ENCODE measurements around the gene SPTAN1.

DNA sequence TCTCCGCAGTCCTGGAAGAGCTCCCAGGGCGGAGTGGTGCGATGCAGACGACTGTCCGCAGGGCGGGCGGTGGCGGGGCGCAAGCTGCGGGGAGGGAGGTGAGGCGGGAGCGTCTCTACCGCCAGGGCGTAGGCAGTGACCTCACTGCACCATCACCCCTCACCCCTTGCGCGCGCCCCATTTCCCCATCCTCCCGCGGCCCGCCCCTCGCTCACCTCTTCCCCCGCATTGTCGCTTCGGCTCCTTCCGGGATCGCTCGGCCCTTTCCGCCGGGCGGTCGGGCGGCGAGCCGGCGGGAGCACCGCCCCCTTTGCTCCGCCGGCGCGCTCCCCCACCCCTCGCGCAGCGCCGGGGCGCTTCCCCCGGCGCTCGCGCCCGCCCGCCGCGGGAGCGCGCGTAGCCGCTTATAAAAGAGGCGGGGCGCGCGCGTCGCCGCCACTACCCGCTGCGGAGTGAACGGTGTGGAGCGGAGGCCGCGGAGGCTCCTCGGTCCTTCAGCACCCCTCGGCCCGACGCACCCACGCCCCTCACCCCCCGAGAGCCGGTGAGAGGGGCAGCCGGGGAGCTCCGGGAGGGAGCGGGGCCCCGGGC is at the start of gene SPTAN1:
- TF ChIP-seq, protein P1, sequence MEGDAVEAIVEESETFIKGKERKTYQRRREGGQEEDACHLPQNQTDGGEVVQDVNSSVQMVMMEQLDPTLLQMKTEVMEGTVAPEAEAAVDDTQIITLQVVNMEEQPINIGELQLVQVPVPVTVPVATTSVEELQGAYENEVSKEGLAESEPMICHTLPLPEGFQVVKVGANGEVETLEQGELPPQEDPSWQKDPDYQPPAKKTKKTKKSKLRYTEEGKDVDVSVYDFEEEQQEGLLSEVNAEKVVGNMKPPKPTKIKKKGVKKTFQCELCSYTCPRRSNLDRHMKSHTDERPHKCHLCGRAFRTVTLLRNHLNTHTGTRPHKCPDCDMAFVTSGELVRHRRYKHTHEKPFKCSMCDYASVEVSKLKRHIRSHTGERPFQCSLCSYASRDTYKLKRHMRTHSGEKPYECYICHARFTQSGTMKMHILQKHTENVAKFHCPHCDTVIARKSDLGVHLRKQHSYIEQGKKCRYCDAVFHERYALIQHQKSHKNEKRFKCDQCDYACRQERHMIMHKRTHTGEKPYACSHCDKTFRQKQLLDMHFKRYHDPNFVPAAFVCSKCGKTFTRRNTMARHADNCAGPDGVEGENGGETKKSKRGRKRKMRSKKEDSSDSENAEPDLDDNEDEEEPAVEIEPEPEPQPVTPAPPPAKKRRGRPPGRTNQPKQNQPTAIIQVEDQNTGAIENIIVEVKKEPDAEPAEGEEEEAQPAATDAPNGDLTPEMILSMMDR (conservative IDR thresholded peaks at IDR 0.05), result no peak
- no peak for TF ChIP-seq ZFX (IDR thresholded peaks at IDR 0.05)
